Activated naive CD4-positive, alpha-beta T cell treated with anti-CD3 and anti-CD28 coated beads, Interleukin-2, amount 50 U/mL, for 72 hours (primary cell): ENCODE measurements around the gene HINFP. TPM values are rescaled to one million over a fixed set of nuclear protein-coding genes. Genes with fewer than 3 reads are reported as not detected.
"Not testable (repeated sequence)": the region's sequence is repeated elsewhere in the genome, so short reads cannot be mapped to it uniquely, and the experiment has no call there.

Experiments used
- ATAC-seq, 2 donors: fragments of 150-1000 bp; cut with Tn5 transposase; 2 replicates each; pipeline ENCODE4 v1.10.0; 2021; ENCODE audit warnings: mild to moderate bottlenecking in 2 of 2, moderate library complexity in 2 of 2
- DNase-seq, 2 donors: peaks; one replicate each; pipeline ENCODE4 v3.0.0; 2021 to 2022; ENCODE audit warnings: low spot score in 2 of 2
- H3K27ac Mint-ChIP-seq, 2 donors: one replicate each; pipeline ENCODE4 v1.8.0; 2022; ENCODE audit warnings: mild to moderate bottlenecking in 2 of 2, mixed read lengths in 2 of 2
- H3K36me3 Mint-ChIP-seq, 2 donors: one replicate each; pipeline ENCODE4 v1.8.0; 2022; ENCODE audit warnings: mixed read lengths in 2 of 2
- H3K9me3 Mint-ChIP-seq, 2 donors: one replicate each; pipeline ENCODE4 v1.8.0; 2022; ENCODE audit warnings: mixed read lengths in 2 of 2
- total RNA-seq, 2 donors: library from RNA; stranded (reverse); gene quantifications; one replicate each; pipeline ENCODE4 v1.2.3, GENCODE V29; 2022

The HINFP gene
- total RNA-seq, 2 donors from 2014 or later, result 38.0 to 53.3 TPM

DNA sequence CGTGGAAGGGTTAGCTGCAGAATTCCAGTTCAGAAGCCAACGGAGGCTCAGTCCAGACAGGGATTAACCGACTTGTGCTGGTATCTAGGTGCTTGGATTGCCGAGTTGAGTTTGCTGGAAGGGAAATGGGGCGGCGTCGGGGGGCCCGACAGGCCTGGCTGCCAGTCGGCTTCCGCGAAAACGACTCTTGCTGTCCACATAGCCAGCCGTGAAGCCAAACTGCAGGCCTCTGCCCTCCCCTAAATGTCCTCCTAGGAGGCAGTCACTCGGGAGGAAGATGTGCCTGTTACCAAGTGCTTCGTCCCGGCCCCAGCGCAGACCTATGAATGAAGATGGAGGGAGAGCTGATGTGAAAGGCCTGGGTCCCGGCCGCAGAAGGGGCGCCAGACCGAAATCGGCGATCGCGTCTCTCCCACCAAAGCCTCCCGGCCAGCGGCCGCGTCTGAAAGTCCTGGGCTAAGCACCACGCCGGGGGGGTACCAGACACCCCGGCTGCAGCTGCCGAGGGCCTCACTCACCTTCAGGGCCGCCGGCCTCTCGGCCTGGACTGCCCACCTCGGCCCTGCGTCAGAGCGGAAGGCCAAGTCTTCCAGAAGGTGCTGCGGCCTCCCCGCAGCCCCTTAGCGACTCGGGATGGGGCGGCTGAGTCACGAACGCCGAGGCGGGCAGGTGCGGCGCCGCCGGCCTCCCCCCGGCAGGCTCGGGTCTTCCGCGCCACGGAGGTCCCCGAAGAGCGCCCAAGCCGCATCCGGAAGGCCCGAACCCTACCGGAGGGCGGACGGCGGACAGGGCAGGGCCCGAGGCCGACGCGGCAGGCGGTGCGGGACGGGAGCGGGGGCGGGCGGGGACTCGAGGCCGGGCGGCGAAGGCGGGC lies 27.2 kb upstream of the HINFP start:
- peak; percentile 48 to 76 for DNase-seq
- H3K36me3 Mint-ChIP-seq, result peaks cover 33 to 42% of the 10 kb centered on the region in 2 donors

DNA sequence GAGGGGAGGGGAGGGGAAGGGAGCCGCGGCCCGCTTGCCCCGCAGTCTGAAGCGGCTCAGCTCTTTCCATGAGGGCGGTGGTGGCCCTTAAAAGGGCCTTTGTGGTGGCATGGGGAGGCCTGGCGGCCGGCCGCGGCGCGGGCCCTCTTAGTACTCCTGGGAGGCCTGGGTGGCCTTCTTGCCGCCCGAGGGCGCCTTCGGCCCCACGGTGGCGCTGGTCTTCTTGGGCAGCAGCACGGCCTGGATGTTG lies 26.6 kb upstream of the HINFP start:
- Mint-ChIP-seq H3K36me3 (peaks cover 33 to 44% of the 10 kb centered on the region in 2 donors), H3K9me3 (no peaks in the 10 kb centered on the region), H3K27ac (peak overlapping the region; percentile 89 to 97)
- DNase-seq (peak in 1 of 2 donors; percentile 55), ATAC-seq (peak; percentile 23 to 39)

More for the DNA sequence above, 27.2 kb upstream of the HINFP start:
- peak; percentile 0 to 18 for ATAC-seq
- H3K9me3 Mint-ChIP-seq, result no peaks in the 10 kb centered on the region
- peak overlapping the region; percentile 97 for H3K27ac Mint-ChIP-seq

DNA sequence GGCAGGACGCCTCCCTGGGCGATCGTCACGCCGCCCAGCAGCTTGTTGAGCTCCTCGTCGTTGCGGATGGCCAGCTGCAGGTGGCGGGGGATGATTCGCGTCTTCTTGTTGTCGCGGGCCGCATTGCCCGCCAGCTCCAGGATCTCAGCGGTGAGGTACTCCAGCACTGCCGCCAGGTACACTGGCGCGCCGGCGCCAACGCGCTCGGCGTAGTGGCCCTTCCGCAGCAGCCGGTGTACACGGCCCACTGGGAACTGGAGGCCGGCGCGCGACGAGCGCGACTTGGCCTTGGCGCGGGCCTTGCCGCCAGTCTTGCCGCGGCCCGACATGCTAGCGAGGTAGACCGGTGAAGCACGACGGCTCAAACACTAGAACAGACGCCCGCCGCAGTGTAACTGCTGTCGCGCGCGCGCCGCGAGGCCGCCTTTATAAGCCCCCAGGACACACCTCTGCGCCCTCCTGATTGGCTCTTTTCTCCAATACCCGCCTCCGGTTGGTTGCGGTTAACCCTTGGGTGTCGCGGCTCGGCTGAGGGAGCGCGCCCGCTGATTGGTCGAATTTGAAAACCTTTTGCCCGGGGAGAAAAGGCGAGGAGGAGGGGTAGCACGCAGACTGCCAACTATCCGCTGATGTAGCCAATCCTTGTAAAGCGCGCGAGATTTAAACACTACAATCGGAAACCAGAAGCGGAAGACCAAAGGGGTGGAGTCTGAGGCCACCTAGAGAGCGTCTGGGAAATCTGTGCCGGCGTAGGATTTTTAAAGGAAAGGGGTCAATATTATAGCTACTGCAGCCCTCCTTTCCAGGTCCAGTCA lies 26.1 kb upstream of the HINFP start:
- peaks cover 36 to 49% of the 10 kb centered on the region in 2 donors for H3K36me3 Mint-ChIP-seq
- DNase-seq, result peak; percentile 99 to 100
- peak overlapping the region; percentile 89 to 97 for H3K27ac Mint-ChIP-seq
- no peaks in the 10 kb centered on the region for H3K9me3 Mint-ChIP-seq
- peak; percentile 85 to 86 for ATAC-seq

- H3K36me3 Mint-ChIP-seq, result peaks cover 24 to 51% of the 10 kb centered on the region in 2 donors
- H3K9me3 Mint-ChIP-seq, result no peaks in the 10 kb centered on the region
- H3K27ac Mint-ChIP-seq, result peak overlapping the region in 1 of 2 donors; percentile 97
- no peak for ATAC-seq
- DNase-seq, result no peak
Measured at GRCh38 chr11:119099711-119100110, 21.7 kb upstream of the HINFP start.

DNA sequence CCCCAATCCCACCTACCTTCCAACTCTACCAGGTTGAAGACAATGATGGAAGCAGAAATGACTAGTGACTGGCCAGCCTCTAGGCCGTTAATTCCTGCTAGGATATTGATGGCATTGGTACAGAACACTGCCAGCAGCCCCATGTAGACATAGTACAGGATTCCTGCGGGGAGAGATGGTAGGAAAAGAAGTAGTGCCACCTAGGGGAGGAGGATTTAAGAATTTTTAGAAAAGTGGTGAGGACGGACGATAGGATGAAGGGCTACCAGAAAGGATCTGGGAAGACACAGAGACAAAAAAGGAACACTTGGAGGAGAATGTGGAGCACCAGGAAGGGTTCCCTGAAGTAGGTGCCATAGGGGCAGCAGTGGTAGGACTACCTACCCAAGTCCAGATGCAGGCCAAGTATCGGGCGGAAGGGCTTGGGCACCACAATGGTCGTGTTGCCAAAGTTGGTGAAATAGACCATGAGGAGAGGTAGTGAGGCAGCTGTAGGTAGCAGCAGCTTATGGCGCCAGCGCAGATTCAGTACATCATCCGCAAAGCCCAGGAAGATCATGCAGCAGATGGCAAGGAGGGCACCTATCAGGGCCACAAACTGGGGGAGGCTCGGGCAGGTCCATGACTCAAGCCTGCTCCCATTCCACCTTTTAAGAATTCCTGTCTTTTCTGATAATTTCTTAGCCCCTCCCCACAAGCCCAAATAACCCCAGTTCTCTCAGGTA lies 21.0 kb upstream of the HINFP start:
- DNase-seq, result no peak
- Mint-ChIP-seq H3K27ac (peak overlapping the region; percentile 97 to 99), H3K9me3 (no peaks in the 10 kb centered on the region), H3K36me3 (peaks cover 19 to 45% of the 10 kb centered on the region in 2 donors)
- no peak for ATAC-seq

GRCh38 chr11:119100994-119101758 lies 20.2 kb upstream of the HINFP start:
- peak overlapping the region; percentile 97 to 99 for H3K27ac Mint-ChIP-seq
- peak; percentile 15 to 64 for ATAC-seq
- DNase-seq, result peak in 1 of 2 donors; percentile 81

GRCh38 chr11:119101759-119102423 lies 19.5 kb upstream of the HINFP start, which contains the start of gene DPAGT1:
Gene DPAGT1 (minus strand): TSS chr11:119101853. CDS start chr11:119101655, 198 bp downstream.
- Mint-ChIP-seq H3K27ac (peak within 1 kb of the TSS; percentile 97 to 99), H3K9me3 (no peaks in the 10 kb centered on the region), H3K36me3 (peaks cover 12 to 52% of the 10 kb centered on the region in 2 donors)
- peak; percentile 85 to 91 for ATAC-seq
- peak; percentile 83 for DNase-seq

More at GRCh38 chr11:119100994-119101758, 20.2 kb upstream of the HINFP start:
- H3K36me3 Mint-ChIP-seq, result peaks cover 17 to 45% of the 10 kb centered on the region in 2 donors
- no peaks in the 10 kb centered on the region for H3K9me3 Mint-ChIP-seq

DNA sequence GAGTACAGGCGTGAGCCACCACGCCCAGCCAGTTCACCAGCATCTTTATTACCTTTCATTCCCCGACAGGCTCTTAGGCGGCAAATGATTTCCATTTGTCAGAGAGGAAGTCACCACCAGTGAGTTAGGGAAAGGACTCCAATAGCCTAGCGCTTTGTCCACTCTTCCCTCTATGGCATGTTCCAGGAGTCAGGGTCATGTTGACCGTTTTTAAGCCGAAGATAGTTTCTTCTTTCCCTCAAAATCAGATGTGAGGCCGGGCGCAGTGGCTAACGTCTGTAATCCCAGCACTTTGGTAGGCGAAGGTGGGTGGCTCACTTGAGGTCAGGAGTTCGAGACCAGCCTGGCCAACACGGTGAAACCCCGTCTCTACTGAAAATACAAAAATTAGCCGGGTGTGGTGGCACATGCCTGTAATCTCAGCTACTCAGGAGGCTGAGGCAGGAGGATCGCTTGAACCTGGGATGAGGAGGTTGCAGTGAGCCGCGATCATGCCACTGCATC lies 18.2 kb upstream of the HINFP start:
- ATAC-seq, DNase-seq, H3K9me3 Mint-ChIP-seq: not testable (repeated sequence)
- peaks cover 13 to 54% of the 10 kb centered on the region in 2 donors for H3K36me3 Mint-ChIP-seq
- peak overlapping the region; percentile 97 to 99 for H3K27ac Mint-ChIP-seq

GRCh38 chr11:119103793-119104192 lies 17.6 kb upstream of the HINFP start:
- ATAC-seq (no peak), DNase-seq (no peak)
- Mint-ChIP-seq H3K27ac (peak overlapping the region; percentile 75 to 97), H3K9me3 (no peaks in the 10 kb centered on the region), H3K36me3 (peaks cover 19 to 54% of the 10 kb centered on the region in 2 donors)

- peak; percentile 91 to 94 for ATAC-seq
- Mint-ChIP-seq H3K9me3 (no peaks in the 10 kb centered on the region), H3K36me3 (peaks cover 19 to 44% of the 10 kb centered on the region in 2 donors), H3K27ac (peak within 1 kb of the TSS; percentile 93 to 95)
- peak; percentile 88 to 91 for DNase-seq
Measured at GRCh38 chr11:119106564-119107537, 14.5 kb upstream of the HINFP start, which contains the start of gene C2CD2L. Gene C2CD2L (plus strand): TSS chr11:119107344. CDS start chr11:119107742, 398 bp downstream.

DNA sequence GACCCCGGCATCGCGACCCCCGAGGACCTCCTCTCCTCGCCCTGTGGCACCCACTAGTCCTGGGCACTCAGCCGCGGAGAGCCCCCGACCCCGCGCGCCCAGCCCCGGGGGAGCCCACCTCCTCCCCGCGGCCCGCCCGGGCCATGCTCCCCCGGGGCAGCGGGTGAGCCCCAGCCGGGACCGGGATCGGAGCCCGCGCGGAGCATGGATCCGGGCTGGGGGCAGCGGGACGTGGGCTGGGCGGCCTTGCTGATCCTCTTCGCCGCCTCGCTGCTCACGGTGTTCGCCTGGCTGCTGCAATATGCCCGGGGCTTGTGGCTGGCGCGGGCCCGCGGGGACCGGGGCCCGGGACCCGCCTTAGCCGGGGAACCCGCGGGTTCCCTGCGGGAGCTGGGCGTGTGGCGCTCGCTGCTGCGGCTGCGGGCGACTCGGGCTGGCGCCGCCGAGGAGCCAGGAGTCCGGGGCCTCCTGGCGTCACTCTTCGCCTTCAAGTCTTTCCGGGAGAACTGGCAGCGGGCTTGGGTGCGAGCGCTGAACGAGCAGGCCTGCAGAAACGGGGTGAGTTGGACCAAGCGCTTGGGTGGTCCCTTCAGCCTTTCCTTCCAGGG lies 13.7 kb upstream of the HINFP start:
- DNase-seq (no peak), ATAC-seq (peak; percentile 4 to 8)
- Mint-ChIP-seq H3K9me3 (no peaks in the 10 kb centered on the region), H3K27ac (peak overlapping the region; percentile 80 to 95), H3K36me3 (peaks cover 19 to 36% of the 10 kb centered on the region in 2 donors)

DNA sequence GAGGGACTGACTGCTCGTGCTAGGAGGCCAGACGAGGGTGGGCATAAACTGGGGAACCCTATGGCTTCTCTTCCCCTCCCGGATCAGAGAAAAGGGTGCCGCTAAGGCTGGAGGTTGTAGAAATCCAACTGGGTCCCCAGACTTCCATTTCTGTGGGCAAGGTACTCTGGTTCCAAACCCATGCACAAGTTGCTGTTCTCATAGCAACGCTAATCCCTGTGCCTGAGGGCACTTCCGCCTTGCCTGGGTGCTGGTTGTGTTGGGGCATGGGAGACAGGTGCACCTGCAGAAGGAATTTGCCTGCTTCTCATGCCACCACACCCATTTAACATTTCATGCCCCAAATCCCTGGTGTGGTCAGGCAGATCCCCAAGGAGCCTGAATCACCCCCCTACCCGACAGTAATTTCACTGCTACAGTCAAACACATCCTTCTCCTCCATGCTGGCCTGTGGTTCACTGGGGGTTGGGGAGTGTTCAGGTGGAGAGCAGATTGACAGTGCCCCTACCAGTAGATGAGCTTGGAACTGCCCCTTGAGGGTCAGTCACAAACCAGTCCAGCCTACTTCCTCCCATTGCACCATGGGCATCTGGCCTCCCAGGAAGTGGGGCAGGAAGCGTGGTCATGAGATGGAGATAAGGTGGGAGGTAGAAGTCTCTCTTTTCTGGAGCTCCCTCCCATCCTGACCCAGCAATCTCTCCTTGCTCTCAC lies 13.1 kb upstream of the HINFP start:
- peak; percentile 23 to 45 for ATAC-seq
- H3K9me3 Mint-ChIP-seq, result no peaks in the 10 kb centered on the region
- peaks cover 19 to 36% of the 10 kb centered on the region in 2 donors for H3K36me3 Mint-ChIP-seq
- peak overlapping the region; percentile 80 to 95 for H3K27ac Mint-ChIP-seq
- DNase-seq, result peak in 1 of 2 donors; percentile 40

DNA sequence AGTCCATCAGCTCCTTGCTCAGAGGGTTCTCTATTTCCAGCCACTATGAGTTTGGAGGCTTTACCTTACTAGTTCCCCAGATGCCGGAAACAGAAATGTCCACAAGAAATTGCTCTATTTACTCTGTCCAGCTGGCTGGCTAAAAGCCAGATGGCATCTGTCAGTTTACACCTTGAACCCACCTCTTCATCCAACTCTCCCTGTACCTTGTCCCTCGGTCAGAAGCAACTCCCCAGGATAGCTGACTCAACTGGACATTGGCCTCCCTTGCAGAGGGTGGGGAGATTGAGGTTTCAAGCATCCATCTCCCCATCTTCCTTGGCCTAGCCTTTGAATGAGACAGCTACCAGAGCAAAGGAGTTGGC lies 12.5 kb upstream of the HINFP start:
- DNase-seq, result no peak
- peak overlapping the region; percentile 80 to 95 for H3K27ac Mint-ChIP-seq
- no peaks in the 10 kb centered on the region for H3K9me3 Mint-ChIP-seq
- H3K36me3 Mint-ChIP-seq, result peaks cover 19 to 36% of the 10 kb centered on the region in 2 donors
- no peak for ATAC-seq
